Measurements from ENCODE around the gene SYT5.

The SYT5 gene

DNA sequence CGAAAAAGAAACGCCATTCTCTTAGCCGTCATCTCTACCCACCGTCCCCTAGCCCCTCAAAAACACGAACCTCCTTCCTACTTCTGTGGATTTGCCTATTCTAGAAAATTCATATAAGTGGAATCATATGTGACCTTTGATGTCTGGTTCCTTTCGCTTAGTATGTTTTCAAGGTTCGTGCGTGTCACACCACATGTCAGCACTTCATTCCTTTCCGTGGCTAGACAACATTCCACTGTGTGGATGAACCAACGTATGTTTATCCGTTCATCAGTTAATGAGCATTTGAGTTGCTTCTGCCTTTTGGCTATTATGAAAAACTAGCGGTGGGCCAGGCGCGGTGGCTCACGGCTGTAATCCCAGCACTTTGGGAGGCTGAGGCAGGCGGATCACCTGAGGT is 48.7 kb downstream of the SYT5 start:
- DNase-seq: no peak
- no peak for TF ChIP-seq CTCF (IDR thresholded peaks at IDR 0.05)
- Histone ChIP-seq H3K27ac (no peak overlapping the region), H3K36me3 (no peaks in the 10 kb centered on the region), H3K9me3 (no peaks in the 10 kb centered on the region), H3K4me1 (no peaks in the 10 kb centered on the region), H3K27me3 (peaks cover 0 to 64% of the 10 kb centered on the region in 2 donors), H3K4me3 (no peak overlapping the region)
- intact Hi-C loops (cut with DNase I; ENCODE audit: low total_unique reads): no loop called here
